HL-60 (cell line): Measurements from ENCODE around the gene TOX4.

Experiments used
- DNase-seq, 2 experiments: peaks; one replicate each; pipeline ENCODE4 v3.0.0-alpha.2; 2010 to 2020; ENCODE audit warnings: low read depth in 1 of 2, low spot score in 1 of 2
- H3K27ac ChIP-seq: fragments of 250-450 bp; sonication (Bioruptor Pico); replicated peaks from 2 replicates; pipeline ENCODE4 v1.5.1; 2020; ENCODE audit warnings: mild to moderate bottlenecking, moderate library complexity
- H3K27me3 ChIP-seq: fragments of 250-450 bp; sonication (Bioruptor Pico); 2 replicates; pipeline ENCODE4 v1.5.1; 2021; ENCODE audit warnings: mild to moderate bottlenecking, moderate library complexity; ENCODE audit not compliant: insufficient read depth, poor library complexity, severe bottlenecking
- H3K4me3 ChIP-seq: replicated peaks from 2 replicates; pipeline ENCODE4 v1.5.1; 2011; ENCODE audit warnings: mild to moderate bottlenecking, control low read depth, low read length; ENCODE audit not compliant: insufficient read depth
- CTCF ChIP-seq: IDR thresholded peaks from one replicate; pipeline ENCODE4 v1.5.1; 2011; ENCODE audit warnings: low read length, control low read depth, inconsistent platforms; ENCODE audit not compliant: insufficient read depth
- GABPA ChIP-seq: IDR thresholded peaks from 2 replicates; pipeline ENCODE4 v1.6.1; 2012; ENCODE audit warnings: low read depth
- POLR2AphosphoS5 ChIP-seq: IDR thresholded peaks from 2 replicates; pipeline ENCODE4 v1.6.1; 2012; ENCODE audit warnings: low read depth
- REST ChIP-seq: IDR thresholded peaks from 2 replicates; pipeline ENCODE4 v1.6.1; 2012; ENCODE audit warnings: low read depth; ENCODE audit not compliant: insufficient replicate concordance
- SPI1 ChIP-seq: IDR thresholded peaks from 2 replicates; pipeline ENCODE4 v1.6.1; 2012; ENCODE audit warnings: low read depth, mild to moderate bottlenecking, borderline replicate concordance

Gene TOX4

GRCh38 chr14:21537090-21537424 is 60.1 kb downstream of the TOX4 start:
- H3K27ac ChIP-seq: no peak overlapping the region
- no peak for DNase-seq
- H3K27me3 ChIP-seq: peaks cover 30% of the 10 kb centered on the region
- H3K4me3 ChIP-seq: no peak overlapping the region
- TF ChIP-seq POLR2AphosphoS5: no peak
- TF ChIP-seq REST: no peak
- TF ChIP-seq SPI1: no peak
- no peak for TF ChIP-seq CTCF
- TF ChIP-seq GABPA: no peak

DNA sequence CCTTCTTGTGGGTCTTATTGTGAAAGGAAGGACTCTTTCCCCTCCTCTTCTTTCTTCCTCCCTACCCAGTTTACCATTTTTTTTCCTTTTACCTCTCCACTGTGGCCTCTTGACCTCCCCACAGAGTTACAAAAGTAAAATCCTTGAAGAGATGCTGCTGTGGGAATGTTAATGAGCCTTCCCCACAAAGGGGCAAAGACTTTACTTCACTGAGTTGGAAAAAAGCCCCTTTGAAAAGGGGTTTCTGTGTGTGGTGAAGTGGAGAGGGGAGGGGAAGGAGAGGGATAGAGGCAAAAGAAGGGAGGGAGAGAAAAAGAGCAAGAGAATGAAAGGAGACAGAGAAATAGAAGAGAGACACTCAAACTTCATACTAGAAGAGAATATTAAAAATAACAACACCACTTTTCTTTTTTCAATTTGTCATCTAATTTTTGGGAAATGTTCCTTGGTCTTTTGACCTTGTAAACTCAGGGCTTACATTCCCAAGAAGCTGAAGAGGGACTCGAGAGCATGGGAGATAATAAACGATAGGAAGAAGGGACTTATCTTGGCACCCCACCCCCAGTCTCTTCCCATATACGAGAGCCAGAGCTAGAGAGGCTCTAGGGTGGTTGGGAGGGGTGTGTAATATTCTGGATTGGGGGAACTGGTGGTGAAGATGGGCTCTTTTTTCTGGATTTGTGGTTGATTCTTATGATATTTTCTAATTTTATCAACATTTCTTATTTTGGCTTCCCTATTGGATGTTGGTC is 62.4 kb downstream of the TOX4 start:
- TF ChIP-seq GABPA: no peak
- no peak for TF ChIP-seq REST
- TF ChIP-seq SPI1: no peak
- TF ChIP-seq POLR2AphosphoS5: no peak
- no peak for TF ChIP-seq CTCF
- no peak overlapping the region for H3K27ac ChIP-seq
- peaks cover 32% of the 10 kb centered on the region for H3K27me3 ChIP-seq
- H3K4me3 ChIP-seq: no peak overlapping the region
- no peak for DNase-seq

DNA sequence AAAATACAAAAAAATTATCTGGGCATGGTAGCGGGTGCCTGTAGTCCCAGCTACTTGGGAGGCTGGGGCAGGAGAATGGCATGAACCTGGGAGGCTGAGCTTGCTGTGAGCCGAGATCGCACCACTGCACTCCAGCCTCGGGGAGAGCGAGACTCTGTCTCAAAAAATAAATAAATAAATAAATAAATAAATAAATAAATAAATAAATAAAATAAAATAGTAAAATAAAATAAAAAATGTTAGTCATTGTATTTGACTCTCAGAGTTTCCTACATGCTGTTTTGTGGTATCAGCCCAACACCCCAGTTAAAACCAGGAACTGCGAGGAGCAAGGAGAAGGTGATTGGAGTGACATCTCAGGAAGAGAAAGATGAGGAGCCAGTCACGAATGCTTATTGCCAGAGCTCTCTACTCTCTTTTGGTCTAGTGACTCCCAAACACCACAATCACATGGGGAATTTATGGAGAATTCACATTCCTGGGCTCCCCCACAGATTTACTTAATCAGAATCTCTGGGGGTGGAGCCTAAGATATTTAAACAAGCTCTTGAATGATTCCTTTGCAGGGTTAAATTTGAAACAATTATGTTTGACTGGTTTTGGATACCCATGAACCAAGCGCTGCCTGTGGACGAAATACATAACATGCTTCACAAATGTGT is 64.5 kb downstream of the TOX4 start:
- TF ChIP-seq POLR2AphosphoS5: no peak
- TF ChIP-seq CTCF: no peak
- TF ChIP-seq GABPA: no peak
- no peak for TF ChIP-seq REST
- no peak for TF ChIP-seq SPI1
- H3K4me3 ChIP-seq: no peak overlapping the region
- H3K27me3 ChIP-seq: peaks cover 14% of the 10 kb centered on the region
- no peak for DNase-seq
- no peak overlapping the region for H3K27ac ChIP-seq
